ENCODE data around the gene GDE1. TPM values are rescaled to one million over a fixed set of nuclear protein-coding genes. Genes with fewer than 3 reads are reported as not detected.
A peak's percentile ranks its signal among the peaks of the same experiment; 100 is the strongest.
"Not testable (repeated sequence)": the region's sequence is repeated elsewhere in the genome, so short reads cannot be mapped to it uniquely, and the experiment has no call there.

Gene GDE1, protein sequence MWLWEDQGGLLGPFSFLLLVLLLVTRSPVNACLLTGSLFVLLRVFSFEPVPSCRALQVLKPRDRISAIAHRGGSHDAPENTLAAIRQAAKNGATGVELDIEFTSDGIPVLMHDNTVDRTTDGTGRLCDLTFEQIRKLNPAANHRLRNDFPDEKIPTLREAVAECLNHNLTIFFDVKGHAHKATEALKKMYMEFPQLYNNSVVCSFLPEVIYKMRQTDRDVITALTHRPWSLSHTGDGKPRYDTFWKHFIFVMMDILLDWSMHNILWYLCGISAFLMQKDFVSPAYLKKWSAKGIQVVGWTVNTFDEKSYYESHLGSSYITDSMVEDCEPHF
- total RNA-seq, result 110 TPM
- long read RNA-seq, transcript GDE1-201 (6 exons, 2,958 nt), result major isoform, 177 of 208 reads
- long read RNA-seq, transcript GDE1-203 (6 exons, 2,238 nt), result minor isoform, 21 of 208 reads
- long read RNA-seq, partial matches to known transcripts, result 1 of 208 reads
- long read RNA-seq, other reads (novel, unspliced or antisense), result 9 of 208 reads

- intact Hi-C loops (cut with micrococcal nuclease), result no loop called here
- peak; percentile 93 for ATAC-seq
- DNase-seq, result peak; percentile 98
Observed at GRCh38 chr16:19521471-19522396, at the start of gene GDE1. Gene GDE1, minus strand, starts transcription at chr16:19522098. Its CDS starts 134 bp downstream, at chr16:19521964.

DNA sequence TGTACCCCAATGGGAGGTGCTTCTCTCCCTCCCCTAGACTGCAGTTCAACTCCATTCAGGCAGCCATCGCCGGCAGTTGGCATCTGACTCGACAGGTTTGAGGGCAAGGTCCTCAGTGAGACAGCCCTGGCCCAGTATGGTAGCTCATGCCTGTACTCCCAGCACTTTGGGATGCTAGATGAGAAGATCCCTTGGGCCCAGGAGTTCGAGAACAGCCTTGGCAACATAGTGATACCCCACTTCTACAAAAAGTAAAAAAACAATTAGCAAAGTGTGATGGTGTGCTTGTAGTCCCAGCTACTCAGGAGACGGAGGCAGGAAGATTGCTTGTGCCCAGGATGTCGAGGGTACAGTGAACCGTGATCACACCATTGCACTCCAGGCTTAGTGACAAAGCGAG, 45.7 kb upstream of the GDE1 start:
- DNase-seq, result no peak
- ATAC-seq, result no peak
- intact Hi-C loops (cut with micrococcal nuclease), result no loop called here

- DNase-seq (no peak), ATAC-seq (no peak)
- intact Hi-C loops (cut with micrococcal nuclease), result no loop called here
Observed at GRCh38 chr16:19566362-19566761, 44.5 kb upstream of the GDE1 start.

DNA sequence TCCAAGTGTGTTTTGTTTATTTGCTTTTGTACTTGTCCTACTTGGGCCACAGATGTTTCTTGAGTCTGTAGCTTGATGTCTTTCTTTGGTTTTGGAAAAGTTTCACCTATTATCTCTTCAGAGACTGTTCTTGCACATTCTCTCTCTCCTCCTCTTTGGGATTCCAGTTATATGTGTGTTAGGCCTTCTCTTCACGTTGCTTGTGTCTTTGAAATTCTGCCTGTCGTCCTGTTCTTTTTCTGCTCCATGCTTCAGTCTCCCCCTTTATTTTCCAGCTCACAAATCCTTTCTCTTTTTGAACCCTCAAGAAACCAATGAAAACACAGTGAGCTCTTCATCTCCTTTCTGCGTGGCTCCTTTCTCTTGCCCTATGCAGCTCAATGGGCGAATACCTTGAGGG, 41.5 kb upstream of the GDE1 start:
- intact Hi-C loops (cut with micrococcal nuclease), result no loop called here
- no peak for DNase-seq
- ATAC-seq, result no peak

DNA sequence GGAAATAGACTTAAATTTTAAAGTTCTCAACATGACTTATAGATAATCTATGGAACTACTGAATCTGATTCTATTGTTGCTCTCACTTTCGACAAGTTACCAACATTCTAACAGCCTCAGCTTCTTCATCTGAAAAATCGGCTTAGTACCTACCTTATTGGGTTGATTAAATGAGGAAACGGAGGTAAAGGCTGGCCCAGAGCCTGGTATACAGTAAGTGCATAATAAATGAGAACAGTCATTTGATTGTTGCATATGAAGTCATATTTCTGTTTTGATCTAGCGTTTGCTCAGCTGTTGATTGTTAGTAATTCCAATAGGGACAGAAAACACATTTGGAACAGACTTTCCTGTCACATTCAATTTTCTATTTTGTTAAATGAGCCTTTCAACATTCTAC, 38.2 kb upstream of the GDE1 start:
- ATAC-seq, result no peak
- intact Hi-C loops (cut with micrococcal nuclease), result no loop called here
- no peak for DNase-seq

GRCh38 chr16:19559242-19559910, 37.5 kb upstream of the GDE1 start:
- ATAC-seq (no peak), DNase-seq (no peak)
- intact Hi-C loops (cut with micrococcal nuclease), result no loop called here

DNA sequence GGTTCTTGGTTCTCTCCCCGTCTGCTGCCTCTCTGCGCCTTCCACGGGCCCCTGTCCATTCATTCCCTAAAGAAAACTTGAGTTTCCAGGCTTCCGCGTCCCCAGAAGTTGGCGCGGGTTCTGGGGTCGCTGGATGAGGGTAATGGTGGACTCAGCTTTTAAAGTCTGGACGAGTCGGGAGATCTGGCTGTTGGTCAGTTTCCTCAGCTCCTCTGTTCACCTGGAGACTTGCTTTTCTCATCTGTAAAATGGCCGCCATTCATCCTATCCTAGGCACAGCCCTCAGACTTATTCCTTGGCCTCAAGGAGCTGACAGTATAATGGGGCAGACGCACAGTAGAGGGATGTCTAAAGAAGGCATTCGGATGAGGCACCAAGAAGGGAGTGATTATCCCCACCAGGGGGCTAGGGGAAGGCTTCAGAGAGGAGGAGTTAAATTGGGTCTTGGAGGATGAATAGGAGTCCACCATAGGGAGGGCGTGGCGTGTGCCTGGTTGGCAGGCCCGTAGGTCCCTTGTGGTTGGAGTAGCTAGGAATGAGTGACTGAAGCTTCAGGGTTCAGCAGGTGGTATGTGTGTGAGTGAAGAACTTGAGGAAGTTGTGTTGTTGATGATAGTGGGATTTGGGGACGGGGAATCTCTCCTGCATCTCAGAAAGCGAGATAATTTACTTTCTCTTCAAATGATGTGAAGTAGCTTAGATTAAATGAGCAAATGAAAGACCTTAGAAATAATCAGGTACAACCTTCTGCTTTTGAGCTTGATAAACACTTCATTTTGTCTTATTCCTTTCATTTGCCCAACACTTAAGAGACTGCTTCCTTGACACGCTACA, 34.3 kb upstream of the GDE1 start:
- ATAC-seq (no peak), DNase-seq (no peak)
- intact Hi-C loops (cut with micrococcal nuclease), result no loop called here

DNA sequence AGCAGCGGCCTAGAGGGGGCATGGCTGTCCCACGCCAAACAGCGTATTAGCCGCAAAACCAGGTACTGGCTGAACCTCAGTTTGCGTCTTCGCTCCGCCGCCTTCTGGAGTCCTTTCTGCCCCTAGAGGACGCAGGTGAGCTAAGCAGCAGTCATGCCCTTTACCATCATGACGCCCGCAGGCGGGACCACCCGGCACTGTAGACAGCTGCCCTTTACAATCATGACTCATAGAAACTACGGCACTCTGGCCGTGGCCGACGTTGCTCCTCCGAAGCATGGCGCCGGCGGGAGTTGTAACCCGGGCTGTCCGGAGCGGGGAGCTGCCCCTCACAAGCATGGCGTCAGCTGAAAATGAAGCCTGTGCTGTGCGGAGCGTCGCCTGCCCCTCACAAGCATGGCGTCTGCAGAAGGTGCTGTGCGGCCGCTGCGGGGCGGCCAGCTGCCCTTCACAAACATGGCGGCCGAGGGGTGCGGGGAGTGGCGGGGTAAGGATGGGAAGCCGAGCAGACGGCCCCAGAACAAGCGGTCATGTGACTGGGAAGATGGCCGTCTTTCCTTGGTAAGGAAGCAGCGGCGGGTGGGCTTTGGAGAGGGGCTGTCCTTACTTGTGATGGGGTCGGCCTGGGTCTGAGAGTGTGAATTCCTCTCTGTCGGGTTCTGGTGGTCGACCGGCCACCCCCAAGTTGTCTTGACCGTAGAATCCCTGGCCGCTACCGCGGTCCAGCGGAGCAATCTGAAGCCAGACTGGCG, 33.5 kb upstream of the GDE1 start, which contains the start of gene VPS35L:
Gene VPS35L (plus strand): TSS at position 518 of the 752 bp plus-strand sequence. CDS start 27 bp downstream, at position 545.
- ATAC-seq (peak; percentile 99), DNase-seq (peak; percentile 98)
- intact Hi-C loops (cut with micrococcal nuclease), result no loop called here

- ATAC-seq, result no peak
- intact Hi-C loops (cut with micrococcal nuclease), result no loop called here
- DNase-seq, result no peak
Observed at GRCh38 chr16:19549673-19550072, 27.8 kb upstream of the GDE1 start.

DNA sequence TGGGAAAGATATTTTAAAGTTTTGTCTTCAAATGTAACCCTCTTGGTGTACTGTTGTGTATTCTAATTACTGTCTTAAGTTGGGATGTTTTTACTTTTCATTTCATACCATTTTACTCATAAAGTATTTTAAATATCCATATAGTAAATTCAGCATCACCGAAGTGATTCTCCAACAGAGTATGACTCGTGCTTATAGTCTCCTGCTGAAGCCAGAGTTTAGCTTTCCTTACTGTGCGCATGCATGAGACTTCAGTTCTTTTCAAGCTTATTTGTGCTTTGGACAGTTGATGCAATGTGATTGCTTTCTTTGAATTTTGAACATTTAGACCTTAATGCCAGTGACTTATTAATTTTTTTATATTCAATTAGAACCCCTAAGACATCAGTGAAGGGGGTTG, 26.2 kb upstream of the GDE1 start:
- DNase-seq (no peak), ATAC-seq (no peak)
- intact Hi-C loops (cut with micrococcal nuclease), result no loop called here

DNA sequence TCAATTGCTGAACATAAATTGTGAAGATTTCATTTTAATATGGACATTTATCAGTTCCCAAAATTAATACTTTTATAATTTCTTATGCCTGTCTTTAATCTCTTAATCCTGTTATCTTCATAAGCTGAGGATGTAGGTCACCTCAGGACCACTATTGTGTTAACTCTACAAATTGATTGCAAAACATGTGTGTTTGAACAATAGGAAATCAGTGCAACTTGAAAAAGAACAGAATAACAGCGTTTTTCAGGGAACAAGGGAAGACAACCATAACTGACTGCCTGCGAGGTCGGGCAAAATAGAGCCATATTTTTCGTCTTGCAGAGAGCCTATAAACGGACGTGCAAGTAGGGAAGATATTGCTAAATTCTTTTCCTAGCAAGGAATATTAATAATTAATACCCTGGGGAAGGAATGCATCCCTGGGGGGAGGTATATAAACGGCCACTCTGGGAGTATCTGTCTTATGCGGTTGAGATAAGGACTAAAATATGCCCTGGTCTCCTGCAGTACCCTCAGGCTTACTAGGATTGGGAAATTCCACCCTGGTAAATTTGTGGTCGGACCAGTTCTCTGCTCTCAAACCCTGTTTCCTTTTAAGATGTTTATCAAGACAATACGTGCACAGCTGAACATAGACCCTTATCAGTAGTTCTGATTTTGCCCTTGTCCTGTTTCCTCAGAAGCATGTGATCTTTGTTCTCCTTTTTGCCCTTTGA, 21.5 kb upstream of the GDE1 start:
- ATAC-seq; DNase-seq; intact Hi-C loops (cut with micrococcal nuclease): not testable (repeated sequence)

GRCh38 chr16:19542138-19542821, 20.4 kb upstream of the GDE1 start:
- intact Hi-C loops (cut with micrococcal nuclease), result no loop called here
- ATAC-seq (no peak), DNase-seq (no peak)

GRCh38 chr16:19540241-19540970, 18.5 kb upstream of the GDE1 start:
- intact Hi-C loops (cut with micrococcal nuclease), result no loop called here
- ATAC-seq (no peak), DNase-seq (no peak)

- intact Hi-C loops (cut with micrococcal nuclease), result no loop called here
- ATAC-seq (no peak), DNase-seq (no peak)
Observed at GRCh38 chr16:19532601-19533000, 10.7 kb upstream of the GDE1 start.

DNA sequence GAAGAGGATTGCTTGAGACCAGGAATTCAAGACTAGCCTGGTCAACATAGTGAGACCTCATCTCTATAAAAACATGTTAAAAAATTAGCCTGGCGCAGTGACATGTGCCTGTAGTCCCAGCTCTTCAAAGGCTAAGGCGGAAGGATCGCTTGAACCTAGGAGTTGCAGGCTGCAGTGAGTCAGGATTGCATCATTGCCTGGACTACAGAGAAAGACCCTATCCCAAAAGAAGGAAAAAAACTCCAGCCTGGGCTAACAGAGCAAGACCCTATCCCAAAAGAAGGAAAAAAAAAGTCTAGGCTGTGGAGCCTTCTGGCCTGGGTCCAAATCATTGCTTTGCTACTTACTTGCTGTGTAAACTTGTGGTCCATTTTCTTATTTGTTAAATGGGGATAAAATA, 6.8 kb upstream of the GDE1 start:
- DNase-seq, result no peak
- ATAC-seq, result no peak
- intact Hi-C loops (cut with micrococcal nuclease), result no loop called here

DNA sequence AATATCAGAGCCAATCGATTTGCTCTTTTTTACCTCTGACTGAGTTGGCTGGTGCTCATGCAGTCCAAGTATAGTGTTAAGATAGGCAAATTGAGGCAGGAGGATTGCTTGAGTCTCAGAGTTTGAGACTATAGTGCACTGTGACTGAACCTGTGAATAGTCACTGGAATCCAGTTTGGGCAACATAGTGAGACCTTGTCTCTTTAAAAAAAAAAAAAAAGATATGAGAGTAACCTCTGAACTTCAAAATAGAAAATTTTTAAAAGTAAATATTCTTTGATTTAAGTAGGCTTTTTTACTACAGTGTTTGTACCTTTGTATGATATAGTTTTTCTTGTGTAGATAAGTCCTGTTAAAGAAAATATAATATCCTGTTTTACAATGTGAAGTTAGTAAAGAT, 5.3 kb upstream of the GDE1 start:
- intact Hi-C loops (cut with micrococcal nuclease), result no loop called here
- no peak for DNase-seq
- ATAC-seq, result no peak

Data from left ventricle myocardium superior (tissue), 1 donor.